Body of pancreas (tissue), 4 donors: ENCODE measurements around the gene ASIP.
"Not testable (repeated sequence)": the region's sequence is repeated elsewhere in the genome, so short reads cannot be mapped to it uniquely, and the experiment has no call there.

Source experiments
- CTCF ChIP-seq, 7 experiments: fragments of 450-650 bp in 4 of 7; fragments of 200-600 bp in 3 of 7; sonication (generic) in 3 of 7; IDR thresholded peaks; one replicate each; pipeline ENCODE4 v1.5.1; 2016 to 2019; ENCODE audit warnings: antibody characterized with exemption in 7 of 7
- POLR2A ChIP-seq, 3 donors: fragments of 450-650 bp; IDR thresholded peaks; one replicate each; pipeline ENCODE4 v1.6.1; 2016; ENCODE audit warnings: antibody characterized with exemption in 3 of 3, mild to moderate bottlenecking in 2 of 3

GRCh38 chr20:34263468-34263867 is 22.2 kb downstream of the ASIP start:
- not testable (repeated sequence) for TF ChIP-seq CTCF, POLR2A (IDR thresholded peaks at IDR 0.05)
